ENCODE results near the gene POMGNT1.

- TF ChIP-seq POLR2A (IDR thresholded peaks at IDR 0.05): no peak
- TF ChIP-seq CTCF (IDR thresholded peaks at IDR 0.05): peak in 1 of 4 experiments; percentile 12
Observed at GRCh38 chr1:46244656-46245371, 46.6 kb upstream of the POMGNT1 start.
